PC-9 (cell line): Measurements from ENCODE around the gene ZNF587.
"Not testable (repeated sequence)": the region's sequence is repeated elsewhere in the genome, so short reads cannot be mapped to it uniquely, and the experiment has no call there.

Experiments
- EZH2 ChIP-seq: fragments of 200-600 bp; sonication (generic); IDR thresholded peaks from 2 replicates; pipeline ENCODE4 v1.8.0; 2017; ENCODE audit warnings: antibody characterized with exemption, low read depth
- TF ChIP-seq, protein P1 (sequence below): fragments of 200-600 bp; sonication (generic); conservative IDR thresholded peaks from 2 replicates; pipeline ENCODE4 v1.6.1; 2017; ENCODE audit warnings: mixed run types, antibody characterized with exemption, mild to moderate bottlenecking, moderate library complexity

DNA sequence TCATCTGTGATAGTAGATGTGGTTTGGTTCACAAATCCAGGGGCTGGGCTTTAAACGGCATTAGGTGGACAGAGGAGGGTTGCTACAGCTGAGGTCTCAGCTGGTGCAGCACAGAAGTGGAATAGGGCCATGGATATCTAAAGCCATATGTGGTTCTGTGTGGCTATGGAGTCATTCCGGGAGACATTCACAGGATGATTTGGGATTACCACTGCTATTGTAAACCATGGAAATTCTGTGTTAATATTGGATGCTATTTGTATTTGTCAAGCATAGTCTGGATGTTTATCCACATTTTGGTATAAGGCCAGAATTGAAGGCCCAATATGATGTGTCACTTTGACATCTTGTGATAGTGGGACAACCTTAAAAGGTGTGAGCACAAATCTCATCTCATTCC lies 26.5 kb upstream of the ZNF587 start:
- not testable (repeated sequence) for TF ChIP-seq EZH2
- TF ChIP-seq, protein P1, sequence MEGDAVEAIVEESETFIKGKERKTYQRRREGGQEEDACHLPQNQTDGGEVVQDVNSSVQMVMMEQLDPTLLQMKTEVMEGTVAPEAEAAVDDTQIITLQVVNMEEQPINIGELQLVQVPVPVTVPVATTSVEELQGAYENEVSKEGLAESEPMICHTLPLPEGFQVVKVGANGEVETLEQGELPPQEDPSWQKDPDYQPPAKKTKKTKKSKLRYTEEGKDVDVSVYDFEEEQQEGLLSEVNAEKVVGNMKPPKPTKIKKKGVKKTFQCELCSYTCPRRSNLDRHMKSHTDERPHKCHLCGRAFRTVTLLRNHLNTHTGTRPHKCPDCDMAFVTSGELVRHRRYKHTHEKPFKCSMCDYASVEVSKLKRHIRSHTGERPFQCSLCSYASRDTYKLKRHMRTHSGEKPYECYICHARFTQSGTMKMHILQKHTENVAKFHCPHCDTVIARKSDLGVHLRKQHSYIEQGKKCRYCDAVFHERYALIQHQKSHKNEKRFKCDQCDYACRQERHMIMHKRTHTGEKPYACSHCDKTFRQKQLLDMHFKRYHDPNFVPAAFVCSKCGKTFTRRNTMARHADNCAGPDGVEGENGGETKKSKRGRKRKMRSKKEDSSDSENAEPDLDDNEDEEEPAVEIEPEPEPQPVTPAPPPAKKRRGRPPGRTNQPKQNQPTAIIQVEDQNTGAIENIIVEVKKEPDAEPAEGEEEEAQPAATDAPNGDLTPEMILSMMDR, result not testable (repeated sequence)
